ENCODE measurements around the gene MGA.

DNA sequence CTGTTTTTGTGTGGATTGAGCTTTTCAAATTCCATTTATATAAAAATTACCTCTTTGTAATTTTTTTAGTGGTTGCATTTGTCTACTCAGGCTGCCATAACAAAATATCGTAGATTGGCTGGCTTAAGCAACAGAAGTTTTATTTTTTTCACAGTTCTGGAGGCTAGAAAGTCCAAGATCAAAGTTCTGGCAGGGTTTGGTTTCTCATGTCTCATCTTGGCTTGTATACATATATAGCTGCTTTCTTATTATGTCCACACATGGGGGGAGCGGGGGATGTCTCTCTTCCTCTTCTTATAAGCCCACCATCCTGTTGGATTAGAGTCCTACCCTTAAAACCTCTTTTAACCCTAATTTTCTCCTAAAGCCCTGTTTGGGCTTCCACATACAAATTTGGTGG, 28.5 kb downstream of the MGA start:
- TF ChIP-seq, protein P1, sequence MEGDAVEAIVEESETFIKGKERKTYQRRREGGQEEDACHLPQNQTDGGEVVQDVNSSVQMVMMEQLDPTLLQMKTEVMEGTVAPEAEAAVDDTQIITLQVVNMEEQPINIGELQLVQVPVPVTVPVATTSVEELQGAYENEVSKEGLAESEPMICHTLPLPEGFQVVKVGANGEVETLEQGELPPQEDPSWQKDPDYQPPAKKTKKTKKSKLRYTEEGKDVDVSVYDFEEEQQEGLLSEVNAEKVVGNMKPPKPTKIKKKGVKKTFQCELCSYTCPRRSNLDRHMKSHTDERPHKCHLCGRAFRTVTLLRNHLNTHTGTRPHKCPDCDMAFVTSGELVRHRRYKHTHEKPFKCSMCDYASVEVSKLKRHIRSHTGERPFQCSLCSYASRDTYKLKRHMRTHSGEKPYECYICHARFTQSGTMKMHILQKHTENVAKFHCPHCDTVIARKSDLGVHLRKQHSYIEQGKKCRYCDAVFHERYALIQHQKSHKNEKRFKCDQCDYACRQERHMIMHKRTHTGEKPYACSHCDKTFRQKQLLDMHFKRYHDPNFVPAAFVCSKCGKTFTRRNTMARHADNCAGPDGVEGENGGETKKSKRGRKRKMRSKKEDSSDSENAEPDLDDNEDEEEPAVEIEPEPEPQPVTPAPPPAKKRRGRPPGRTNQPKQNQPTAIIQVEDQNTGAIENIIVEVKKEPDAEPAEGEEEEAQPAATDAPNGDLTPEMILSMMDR (IDR thresholded peaks at IDR 0.05; ENCODE audit: extremely low read depth in 1 of 2, insufficient read depth in 1 of 2, low read depth in 1 of 2, low read length in 2 of 2), result no peak
- TF ChIP-seq POLR2A (IDR thresholded peaks at IDR 0.05; ENCODE audit: low read depth, low read length) (no peak), EZH2 (IDR thresholded peaks at IDR 0.05; ENCODE audit: borderline replicate concordance, low read depth, low read length, severe bottlenecking) (no peak), POLR2AphosphoS5 (IDR thresholded peaks at IDR 0.05; ENCODE audit: insufficient read depth, low read depth, low read length) (no peak)
- TF ChIP-seq, protein P2, sequence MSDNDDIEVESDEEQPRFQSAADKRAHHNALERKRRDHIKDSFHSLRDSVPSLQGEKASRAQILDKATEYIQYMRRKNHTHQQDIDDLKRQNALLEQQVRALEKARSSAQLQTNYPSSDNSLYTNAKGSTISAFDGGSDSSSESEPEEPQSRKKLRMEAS (IDR thresholded peaks at IDR 0.05; ENCODE audit: insufficient read depth, insufficient read length), result no peak

All from endothelial cell of umbilical vein (primary cell).